Astrocyte of the spinal cord (primary cell): ENCODE data around the gene ERG.

Experiments
- DNase-seq: peaks from one replicate; pipeline ENCODE4 v3.0.0; 2011; ENCODE audit warnings: low read depth, low spot score
- H3K4me3 ChIP-seq: 2 replicates; pipeline ENCODE4 v1.5.1; 2011; ENCODE audit warnings: low read depth, mild to moderate bottlenecking, low read length, moderate library complexity
- CTCF ChIP-seq: IDR thresholded peaks from 2 replicates; pipeline ENCODE4 v1.5.1; 2012; ENCODE audit warnings: low read depth, mild to moderate bottlenecking, low read length, inconsistent platforms
- in situ Hi-C: cut with HindIII; loops from 2 replicates; pipeline ENCODE4 v1.10.0; 2017; ENCODE audit warnings: low sequenced_read_pairs

The ERG gene

GRCh38 chr21:38498057-38498833 lies at the start of gene ERG:
TSS of gene ERG (minus strand) at chr21:38498477. CDS start at chr21:38498380, 97 bp downstream.
- DNase-seq, result no peak
- TF ChIP-seq CTCF, result no peak
- no peak within 1 kb of the TSS for H3K4me3 ChIP-seq
- in situ Hi-C loops, result no loop called here

DNA sequence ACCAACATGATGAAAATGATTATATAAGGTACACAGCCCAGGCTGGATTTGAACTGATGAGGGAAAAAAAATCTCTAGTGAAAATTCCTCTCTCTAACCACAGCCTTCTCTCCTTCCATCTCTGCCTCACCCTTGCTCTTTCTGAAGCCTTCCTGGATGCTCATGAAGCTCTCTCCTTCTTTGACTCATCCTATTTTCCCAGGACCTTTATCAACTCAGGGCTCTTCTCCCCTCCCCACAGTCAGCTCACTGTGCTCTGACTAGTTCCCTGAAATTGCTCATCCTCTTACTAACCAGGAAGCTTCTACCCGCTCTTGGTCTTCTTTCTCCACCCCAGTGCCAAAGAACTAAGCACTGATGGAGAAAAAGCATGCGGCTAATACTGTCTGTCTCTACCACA lies 46.4 kb upstream of the ERG start:
- DNase-seq, result no peak
- no peak for TF ChIP-seq CTCF
- H3K4me3 ChIP-seq, result no peak overlapping the region
- in situ Hi-C loops, result no loop called here

GRCh38 chr21:38542263-38542662 lies 44.0 kb upstream of the ERG start:
- in situ Hi-C loops, result no loop called here
- H3K4me3 ChIP-seq, result no peak overlapping the region
- DNase-seq, result no peak
- no peak for TF ChIP-seq CTCF

DNA sequence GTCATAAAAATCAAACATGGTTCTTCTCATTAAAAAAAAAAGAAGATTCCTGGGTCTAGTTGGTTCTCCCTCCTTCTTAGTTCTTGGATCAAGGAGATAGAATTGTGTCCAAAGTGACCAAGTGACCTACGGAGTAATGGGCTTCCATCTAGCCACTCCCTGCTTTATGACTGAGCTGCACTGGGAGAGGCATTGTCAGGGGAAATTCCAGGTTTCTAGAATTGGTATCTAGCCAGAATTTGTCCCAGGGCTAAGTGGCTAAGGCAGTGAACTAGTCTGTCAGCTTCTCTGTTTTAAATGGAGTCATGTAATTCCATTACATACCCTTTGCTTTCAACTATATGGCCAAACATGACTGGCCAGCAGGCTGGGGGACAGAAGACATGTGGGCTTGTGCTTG lies 40.1 kb upstream of the ERG start:
- no peak overlapping the region for H3K4me3 ChIP-seq
- no peak for TF ChIP-seq CTCF
- DNase-seq, result no peak
- in situ Hi-C loops, result no loop called here

- no peak for DNase-seq
- TF ChIP-seq CTCF, result no peak
- H3K4me3 ChIP-seq, result no peak overlapping the region
- in situ Hi-C loops, result no loop called here
These were observed 36.3 kb upstream of the ERG start for GRCh38 chr21:38534591-38534990.

DNA sequence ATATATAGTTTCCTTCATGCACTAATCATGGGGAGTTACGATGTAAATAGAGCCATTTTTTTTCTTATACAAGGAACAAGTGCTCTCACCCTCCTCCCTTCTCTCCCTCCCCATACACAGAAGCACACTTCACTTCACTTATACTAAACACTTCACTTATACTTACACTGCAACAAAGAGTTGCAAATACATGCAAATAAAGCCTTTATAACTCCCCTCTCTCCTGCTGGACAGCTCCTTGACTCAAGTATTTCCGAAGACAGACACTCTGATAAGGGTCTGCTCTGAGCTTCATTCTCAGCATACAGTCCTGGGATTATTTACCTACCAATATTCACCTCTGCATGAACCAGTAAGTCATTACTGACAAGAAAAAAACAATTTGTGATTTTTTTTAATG lies 35.6 kb upstream of the ERG start:
- no peak for DNase-seq
- in situ Hi-C loops, result no loop called here
- no peak for TF ChIP-seq CTCF
- no peak overlapping the region for H3K4me3 ChIP-seq
